ENCODE results near the gene DACT3.
A peak's percentile ranks its signal among the peaks of the same experiment; 100 is the strongest.

The DACT3 gene

GRCh38 chr19:46617601-46618000, 43.4 kb downstream of the DACT3 start:
- H3K4me2 ChIP-seq (ENCODE audit: low read length), result peak overlapping the region; percentile 53
- peak overlapping the region; percentile 24; the same call in 1 of the 2 replicates for H3K9ac ChIP-seq (ENCODE audit: low read length)
- no peaks in the 10 kb centered on the region for H3K27me3 ChIP-seq (ENCODE audit: low read depth, low read length)
- no peaks in the 10 kb centered on the region for H4K20me1 ChIP-seq (ENCODE audit: insufficient read depth, low read length)
- H3K4me1 ChIP-seq (ENCODE audit: low read length), result peaks cover 72% of the 10 kb centered on the region
- H3K4me3 ChIP-seq (ENCODE audit: low read length), result peak overlapping the region; percentile 10; the same call in 1 of the 2 replicates
- H3K79me2 ChIP-seq (ENCODE audit: low read length), result peaks cover 20% of the 10 kb centered on the region
- no peak overlapping the region for H2AFZ ChIP-seq (ENCODE audit: low read depth, low read length)
- H3K27ac ChIP-seq (ENCODE audit: low read length), result peak overlapping the region; percentile 65
- TF ChIP-seq, protein P1, sequence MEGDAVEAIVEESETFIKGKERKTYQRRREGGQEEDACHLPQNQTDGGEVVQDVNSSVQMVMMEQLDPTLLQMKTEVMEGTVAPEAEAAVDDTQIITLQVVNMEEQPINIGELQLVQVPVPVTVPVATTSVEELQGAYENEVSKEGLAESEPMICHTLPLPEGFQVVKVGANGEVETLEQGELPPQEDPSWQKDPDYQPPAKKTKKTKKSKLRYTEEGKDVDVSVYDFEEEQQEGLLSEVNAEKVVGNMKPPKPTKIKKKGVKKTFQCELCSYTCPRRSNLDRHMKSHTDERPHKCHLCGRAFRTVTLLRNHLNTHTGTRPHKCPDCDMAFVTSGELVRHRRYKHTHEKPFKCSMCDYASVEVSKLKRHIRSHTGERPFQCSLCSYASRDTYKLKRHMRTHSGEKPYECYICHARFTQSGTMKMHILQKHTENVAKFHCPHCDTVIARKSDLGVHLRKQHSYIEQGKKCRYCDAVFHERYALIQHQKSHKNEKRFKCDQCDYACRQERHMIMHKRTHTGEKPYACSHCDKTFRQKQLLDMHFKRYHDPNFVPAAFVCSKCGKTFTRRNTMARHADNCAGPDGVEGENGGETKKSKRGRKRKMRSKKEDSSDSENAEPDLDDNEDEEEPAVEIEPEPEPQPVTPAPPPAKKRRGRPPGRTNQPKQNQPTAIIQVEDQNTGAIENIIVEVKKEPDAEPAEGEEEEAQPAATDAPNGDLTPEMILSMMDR (IDR thresholded peaks at IDR 0.05; ENCODE audit: low read depth, low read length), result no peak
- TF ChIP-seq EZH2phosphoT487 (IDR thresholded peaks at IDR 0.05; ENCODE audit: low read depth), result no peak
- no peaks in the 10 kb centered on the region for H3K9me3 ChIP-seq (ENCODE audit: insufficient read depth, low read length)
- peaks cover 22% of the 10 kb centered on the region for H3K36me3 ChIP-seq (replicated peaks; ENCODE audit: low read depth, low read length)

DNA sequence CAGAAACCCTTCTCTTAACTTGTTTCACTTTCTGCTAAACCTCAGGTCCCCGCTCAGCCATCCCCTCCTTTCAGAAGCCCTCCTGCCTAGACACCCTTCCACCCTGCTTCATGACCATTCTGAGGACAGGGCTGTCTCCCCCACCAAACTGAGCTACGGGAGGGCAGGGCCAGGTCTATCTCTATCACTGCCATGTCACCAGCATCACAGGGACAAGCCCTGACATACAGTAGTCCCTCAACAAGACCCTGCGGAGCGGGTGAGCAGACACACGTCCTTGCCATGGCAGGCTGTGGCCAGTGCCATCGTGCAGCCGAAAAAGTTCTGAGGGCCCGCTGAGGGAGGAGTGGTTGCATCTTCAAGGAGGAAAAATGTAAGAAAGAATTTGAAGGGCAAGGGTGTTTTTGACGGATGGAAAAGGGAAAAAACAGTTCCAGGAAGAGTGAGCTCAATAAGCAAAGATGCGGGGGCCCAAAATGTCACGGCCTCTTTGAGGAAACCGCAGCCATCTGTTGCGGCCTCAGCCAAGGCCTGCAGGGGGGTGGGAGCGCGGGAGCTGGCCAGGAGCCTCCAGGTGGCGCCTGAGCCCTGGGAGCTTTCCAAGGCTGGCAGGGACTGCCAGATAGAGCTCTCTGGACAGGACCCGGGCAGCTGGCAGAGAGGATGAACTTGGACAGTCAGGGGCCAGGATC, 44.2 kb downstream of the DACT3 start:
- Histone ChIP-seq H3K4me3 (ENCODE audit: low read length) (peak overlapping the region; percentile 10; the same call in 1 of the 2 replicates), H2AFZ (ENCODE audit: low read depth, low read length) (peak overlapping the region; percentile 2; the same call in 1 of the 2 replicates), H3K27ac (ENCODE audit: low read length) (peak overlapping the region; percentile 65), H3K79me2 (ENCODE audit: low read length) (peaks cover 12% of the 10 kb centered on the region), H3K4me1 (ENCODE audit: low read length) (peaks cover 72% of the 10 kb centered on the region), H3K4me2 (ENCODE audit: low read length) (peak overlapping the region; percentile 53), H3K9ac (ENCODE audit: low read length) (peak overlapping the region; percentile 24; the same call in 1 of the 2 replicates), H3K9me3 (ENCODE audit: insufficient read depth, low read length) (no peaks in the 10 kb centered on the region), H3K36me3 (replicated peaks; ENCODE audit: low read depth, low read length) (peaks cover 17% of the 10 kb centered on the region), H3K27me3 (ENCODE audit: low read depth, low read length) (no peaks in the 10 kb centered on the region), H4K20me1 (ENCODE audit: insufficient read depth, low read length) (no peaks in the 10 kb centered on the region)
- TF ChIP-seq, protein P1 (IDR thresholded peaks at IDR 0.05; ENCODE audit: low read depth, low read length), result peak; percentile 82
- no peak for TF ChIP-seq EZH2phosphoT487 (IDR thresholded peaks at IDR 0.05; ENCODE audit: low read depth)

DNA sequence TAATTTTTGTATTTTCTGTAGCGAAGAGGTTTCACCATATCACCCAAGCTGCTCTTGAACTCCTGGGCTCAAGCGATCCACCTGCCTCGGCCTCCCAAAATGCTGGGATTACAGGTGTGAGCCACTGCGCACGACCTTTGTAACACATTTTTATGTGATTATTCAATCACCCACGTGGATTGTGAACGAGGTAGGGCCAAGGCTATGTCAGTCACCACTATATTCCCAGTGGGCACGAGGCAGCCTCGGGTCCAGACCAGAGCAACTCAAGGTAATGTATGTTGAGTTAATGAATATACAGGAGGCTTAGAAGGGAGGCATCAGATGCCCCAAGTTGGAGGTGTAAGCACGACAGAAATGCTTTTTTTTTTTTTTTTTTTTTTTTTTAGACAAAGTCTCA, 45.0 kb downstream of the DACT3 start:
- H2AFZ ChIP-seq (ENCODE audit: low read depth, low read length), result no peak overlapping the region
- H3K4me2 ChIP-seq (ENCODE audit: low read length), result no peak overlapping the region
- TF ChIP-seq EZH2phosphoT487 (IDR thresholded peaks at IDR 0.05; ENCODE audit: low read depth), result no peak
- TF ChIP-seq, protein P1 (IDR thresholded peaks at IDR 0.05; ENCODE audit: low read depth, low read length), result no peak
- H3K9me3 ChIP-seq (ENCODE audit: insufficient read depth, low read length), result no peaks in the 10 kb centered on the region
- no peak overlapping the region for H3K4me3 ChIP-seq (ENCODE audit: low read length)
- no peaks in the 10 kb centered on the region for H4K20me1 ChIP-seq (ENCODE audit: insufficient read depth, low read length)
- no peak overlapping the region for H3K27ac ChIP-seq (ENCODE audit: low read length)
- no peak overlapping the region for H3K9ac ChIP-seq (ENCODE audit: low read length)
- peaks cover 12% of the 10 kb centered on the region for H3K36me3 ChIP-seq (replicated peaks; ENCODE audit: low read depth, low read length)
- no peaks in the 10 kb centered on the region for H3K27me3 ChIP-seq (ENCODE audit: low read depth, low read length)
- H3K79me2 ChIP-seq (ENCODE audit: low read length), result peaks cover 3% of the 10 kb centered on the region
- H3K4me1 ChIP-seq (ENCODE audit: low read length), result peaks cover 72% of the 10 kb centered on the region

- H3K27ac ChIP-seq (ENCODE audit: low read length), result no peak overlapping the region; the same call in 1 of the 2 replicates
- no peaks in the 10 kb centered on the region for H3K9me3 ChIP-seq (ENCODE audit: insufficient read depth, low read length)
- H3K4me3 ChIP-seq (ENCODE audit: low read length), result no peak overlapping the region
- H2AFZ ChIP-seq (ENCODE audit: low read depth, low read length), result no peak overlapping the region
- no peaks in the 10 kb centered on the region for H4K20me1 ChIP-seq (ENCODE audit: insufficient read depth, low read length)
- H3K9ac ChIP-seq (ENCODE audit: low read length), result peak overlapping the region; percentile 21; the same call in 1 of the 2 replicates
- TF ChIP-seq, protein P1 (IDR thresholded peaks at IDR 0.05; ENCODE audit: low read depth, low read length), result peak; percentile 96
- no peak for TF ChIP-seq EZH2phosphoT487 (IDR thresholded peaks at IDR 0.05; ENCODE audit: low read depth)
- H3K4me1 ChIP-seq (ENCODE audit: low read length), result peaks cover 58% of the 10 kb centered on the region
- H3K79me2 ChIP-seq (ENCODE audit: low read length), result no peaks in the 10 kb centered on the region
- no peaks in the 10 kb centered on the region for H3K27me3 ChIP-seq (ENCODE audit: low read depth, low read length)
- peaks cover 22% of the 10 kb centered on the region for H3K36me3 ChIP-seq (replicated peaks; ENCODE audit: low read depth, low read length)
- peak overlapping the region; percentile 57 for H3K4me2 ChIP-seq (ENCODE audit: low read length)
Observed at GRCh38 chr19:46614114-46614722, 46.8 kb downstream of the DACT3 start.
